ENCODE measurements around the gene F5.

- peak; percentile 24 for TF ChIP-seq CTCF (IDR thresholded peaks at IDR 0.05; ENCODE audit: poor library complexity)
- no peak for TF ChIP-seq EZH2 (IDR thresholded peaks at IDR 0.05; ENCODE audit: borderline replicate concordance)
- TF ChIP-seq EZH2phosphoT487 (IDR thresholded peaks at IDR 0.05; ENCODE audit: low read depth, severe bottlenecking, unreplicated experiment), result no peak
These were observed 100.6 kb downstream of the F5 start, which contains the start of gene SLC19A2 for GRCh38 chr1:169485431-169486280.

Data from hepatocyte (in vitro differentiated cells).